NCI-H2227 treated with DMSO at 0.1 percent for 48 hours (cell line): ENCODE results near the gene COL6A2.
"Not testable (repeated sequence)": the region's sequence is repeated elsewhere in the genome, so short reads cannot be mapped to it uniquely, and the experiment has no call there.

Source experiments
- DNase-seq: peaks from one replicate; lab custom pipeline; 2025; lab: John Stamatoyannopoulos, UW

Gene COL6A2

DNA sequence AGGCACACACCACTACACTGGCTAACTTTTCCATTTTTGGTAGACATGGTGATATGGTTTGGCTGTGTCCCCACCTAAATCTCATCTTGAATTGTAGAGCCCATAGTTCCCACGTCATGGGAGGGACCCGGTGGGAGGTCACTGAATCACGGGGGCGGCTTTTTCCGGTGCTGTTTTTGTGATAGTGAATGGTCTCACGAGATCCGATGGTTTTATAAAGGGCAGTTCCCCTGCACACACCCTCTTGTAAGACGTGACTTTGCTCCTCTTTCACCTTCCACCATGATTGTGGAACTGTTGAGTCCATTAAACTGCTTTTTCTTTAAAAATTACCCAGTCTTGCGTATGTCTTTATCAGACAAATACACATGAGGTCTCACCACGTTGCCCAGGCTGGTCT lies 58.8 kb downstream of the COL6A2 start:
- DNase-seq = no peak

DNA sequence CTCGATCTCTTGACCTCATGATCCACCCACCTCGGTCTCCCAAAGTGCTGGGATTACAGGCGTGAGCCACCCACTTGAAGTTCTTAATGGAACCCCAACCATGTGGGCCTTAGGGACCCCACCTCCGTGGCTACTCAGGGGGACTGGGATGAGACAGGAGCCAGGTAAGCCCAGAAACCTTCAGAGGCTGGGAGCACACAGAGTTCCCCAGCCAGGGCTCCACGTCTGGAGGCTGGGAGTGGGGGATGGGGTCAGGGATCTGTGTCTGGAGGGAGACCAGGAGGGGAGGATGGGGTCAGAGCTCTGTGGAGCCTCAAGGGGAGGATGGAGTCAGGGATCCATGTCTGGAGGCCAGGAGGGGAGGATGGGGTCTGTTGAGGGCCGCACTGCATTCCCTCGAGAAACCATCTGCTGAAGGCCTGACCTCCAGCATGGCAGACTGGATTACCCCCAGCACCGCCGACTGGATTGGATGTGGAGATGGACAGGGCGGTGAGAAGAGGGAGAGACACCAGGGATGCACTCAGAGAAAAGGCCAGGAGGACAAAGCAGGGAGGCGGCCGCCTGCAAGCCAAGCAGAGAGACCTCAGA lies 59.6 kb downstream of the COL6A2 start:
- no peak for DNase-seq

DNA sequence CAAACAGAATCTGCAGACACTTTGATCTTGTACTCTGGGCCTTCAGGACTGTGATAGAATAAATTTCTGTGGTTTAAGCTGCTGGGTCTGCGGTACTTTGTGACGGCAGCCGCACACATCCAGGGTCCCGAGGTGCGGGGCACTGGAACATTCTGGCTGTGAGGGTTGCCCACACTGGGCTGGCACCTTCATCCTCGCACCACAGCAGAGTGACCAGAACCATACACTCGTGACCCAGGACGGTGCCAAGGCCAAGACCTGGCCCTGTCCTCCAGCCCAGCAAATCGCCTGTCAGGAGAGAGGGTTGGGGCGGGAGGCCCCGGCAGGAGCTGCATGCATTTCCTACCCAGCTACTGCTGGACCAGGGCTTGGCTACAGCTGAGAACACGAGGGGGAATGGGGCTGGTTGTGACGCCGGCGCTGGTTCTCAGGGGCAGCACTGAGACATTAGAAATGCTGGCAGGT lies 60.1 kb downstream of the COL6A2 start:
- DNase-seq = no peak

DNA sequence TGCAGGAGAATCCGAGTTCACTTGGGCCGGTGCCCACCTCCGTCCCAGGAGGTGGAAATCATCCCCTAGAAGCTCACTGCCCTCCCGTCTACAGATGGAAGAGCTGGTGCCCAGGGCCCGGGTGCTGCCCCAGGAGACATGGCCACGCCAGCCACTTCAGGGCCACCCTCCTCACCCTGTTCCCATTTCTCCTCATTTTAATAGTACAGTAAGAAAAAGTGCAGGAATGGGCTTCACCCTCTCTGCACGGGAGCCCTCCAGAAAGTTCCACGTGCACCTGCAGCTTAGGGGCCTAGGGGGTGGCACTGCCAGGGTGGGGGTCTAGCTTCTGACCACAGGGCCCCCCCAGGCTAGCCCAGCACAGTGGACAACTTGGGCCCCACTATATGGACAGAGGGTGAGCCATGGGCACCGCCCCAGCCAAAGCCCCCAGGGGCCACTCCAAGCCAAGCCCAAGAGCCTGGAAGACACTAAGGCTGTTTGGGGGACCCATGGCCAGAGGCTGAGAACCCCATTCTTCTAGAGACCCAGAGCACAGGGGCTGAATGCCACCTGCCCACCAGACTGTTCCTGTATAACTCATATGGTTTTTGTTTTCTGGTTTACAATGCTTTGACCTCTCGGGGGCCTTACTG lies 60.9 kb downstream of the COL6A2 start:
- no peak for DNase-seq

DNA sequence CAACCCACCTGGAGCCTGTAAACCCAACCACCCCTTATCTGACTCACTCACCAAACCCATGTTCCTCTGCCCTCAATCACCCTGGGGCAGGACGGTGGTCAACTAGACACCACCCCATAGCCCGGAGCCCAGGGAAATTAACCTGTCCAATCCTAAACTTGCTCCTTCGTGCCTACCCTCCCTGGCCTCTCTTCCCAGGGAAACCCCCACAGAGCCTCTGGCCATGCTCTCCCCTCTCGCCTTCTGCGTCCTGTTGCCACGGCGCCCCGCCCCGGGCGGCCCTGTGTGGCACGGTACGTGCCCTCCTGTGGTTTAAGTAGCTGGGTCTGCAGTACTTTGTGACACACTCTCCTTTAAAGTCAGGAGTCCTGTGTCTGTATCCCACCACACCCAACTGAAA lies 61.5 kb downstream of the COL6A2 start:
- DNase-seq = no peak

DNA sequence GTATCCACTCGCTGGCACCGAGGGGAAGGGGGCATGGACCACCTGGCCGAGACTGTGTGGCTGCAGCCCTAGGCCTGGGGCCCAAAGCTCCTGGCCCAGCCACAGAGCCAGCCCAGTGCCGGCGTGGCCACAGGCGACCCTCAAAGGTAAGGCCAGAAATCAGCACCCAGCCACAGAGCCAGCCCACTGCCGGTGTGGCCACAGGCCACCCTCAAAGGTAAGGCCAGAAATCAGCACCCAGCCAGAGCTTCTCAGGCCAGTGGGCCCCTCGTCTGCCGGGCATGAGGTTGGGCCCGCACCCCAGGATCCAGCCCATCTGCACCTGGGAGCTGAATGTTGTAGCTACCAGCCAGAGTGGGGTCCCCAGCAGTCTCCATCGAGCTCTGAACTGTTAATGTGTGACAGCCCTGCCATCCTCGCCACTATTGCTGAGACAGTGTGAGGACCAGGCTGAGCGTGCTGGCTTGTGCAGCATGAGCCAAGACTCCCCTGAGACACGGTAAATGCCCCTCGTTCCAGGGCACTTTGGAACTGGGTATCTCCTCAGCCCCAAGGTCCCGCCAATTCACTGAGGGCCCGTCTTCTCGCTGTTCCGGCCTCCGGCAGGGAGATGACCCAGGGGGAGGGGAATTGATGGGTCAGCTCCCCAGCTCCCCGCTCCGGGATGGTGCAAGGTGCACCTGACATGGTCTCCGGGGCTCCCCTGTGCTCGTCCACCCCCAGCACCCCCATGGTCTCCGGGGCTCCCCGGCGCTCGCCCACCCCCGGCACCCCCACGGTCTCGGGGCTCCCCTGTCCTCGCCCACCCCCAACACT lies 62.1 kb downstream of the COL6A2 start:
- no peak for DNase-seq

DNA sequence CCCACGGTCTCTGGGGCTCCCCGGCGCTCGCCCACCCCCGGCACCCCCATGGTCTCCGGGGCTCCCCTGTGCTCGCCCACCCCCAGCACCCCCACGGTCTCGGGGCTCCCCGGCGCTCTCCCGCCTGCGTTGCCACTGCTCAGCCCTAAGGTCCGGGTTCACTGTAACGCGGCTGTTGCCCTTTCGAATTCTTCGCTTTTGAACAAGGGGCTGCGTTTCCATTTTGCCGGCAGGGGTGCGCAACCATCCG lies 62.7 kb downstream of the COL6A2 start:
- DNase-seq = no peak

DNA sequence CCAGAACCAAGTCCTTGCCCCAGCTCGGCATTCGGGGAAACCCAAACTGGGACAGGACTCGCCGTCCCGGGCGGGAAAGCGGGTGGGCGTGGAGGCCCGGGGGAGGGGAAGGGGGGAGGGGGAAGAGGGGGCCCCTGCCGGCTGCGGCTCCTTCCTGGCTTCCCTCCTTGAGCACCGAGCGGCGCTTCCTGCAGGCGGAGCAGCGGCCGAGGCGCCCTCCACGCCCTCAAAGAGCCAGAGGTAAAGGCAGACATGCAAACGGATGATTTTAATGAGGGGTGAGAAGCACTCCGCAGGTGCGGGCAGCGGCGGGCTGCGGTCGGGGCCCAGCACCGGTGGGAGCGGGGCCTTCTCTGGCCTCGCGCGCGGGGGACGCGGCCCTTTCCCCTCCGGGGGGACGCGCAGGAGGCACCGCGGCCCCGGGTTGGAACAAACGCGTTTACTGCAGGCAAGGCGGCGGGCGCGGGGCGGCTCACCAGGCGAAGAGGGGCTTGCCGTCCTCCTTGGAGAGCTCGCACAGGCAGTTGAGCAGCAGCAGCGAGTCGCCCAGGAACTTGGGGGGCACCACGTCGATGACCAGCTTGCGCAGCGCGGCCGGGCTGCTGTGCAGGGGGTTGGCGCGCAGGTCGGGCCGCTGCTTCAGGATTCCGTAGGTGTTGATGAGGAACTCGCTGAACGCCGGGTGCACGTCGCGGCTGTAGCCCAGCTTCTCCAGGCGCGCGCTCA lies 63.2 kb downstream of the COL6A2 start:
- no peak for DNase-seq

DNA sequence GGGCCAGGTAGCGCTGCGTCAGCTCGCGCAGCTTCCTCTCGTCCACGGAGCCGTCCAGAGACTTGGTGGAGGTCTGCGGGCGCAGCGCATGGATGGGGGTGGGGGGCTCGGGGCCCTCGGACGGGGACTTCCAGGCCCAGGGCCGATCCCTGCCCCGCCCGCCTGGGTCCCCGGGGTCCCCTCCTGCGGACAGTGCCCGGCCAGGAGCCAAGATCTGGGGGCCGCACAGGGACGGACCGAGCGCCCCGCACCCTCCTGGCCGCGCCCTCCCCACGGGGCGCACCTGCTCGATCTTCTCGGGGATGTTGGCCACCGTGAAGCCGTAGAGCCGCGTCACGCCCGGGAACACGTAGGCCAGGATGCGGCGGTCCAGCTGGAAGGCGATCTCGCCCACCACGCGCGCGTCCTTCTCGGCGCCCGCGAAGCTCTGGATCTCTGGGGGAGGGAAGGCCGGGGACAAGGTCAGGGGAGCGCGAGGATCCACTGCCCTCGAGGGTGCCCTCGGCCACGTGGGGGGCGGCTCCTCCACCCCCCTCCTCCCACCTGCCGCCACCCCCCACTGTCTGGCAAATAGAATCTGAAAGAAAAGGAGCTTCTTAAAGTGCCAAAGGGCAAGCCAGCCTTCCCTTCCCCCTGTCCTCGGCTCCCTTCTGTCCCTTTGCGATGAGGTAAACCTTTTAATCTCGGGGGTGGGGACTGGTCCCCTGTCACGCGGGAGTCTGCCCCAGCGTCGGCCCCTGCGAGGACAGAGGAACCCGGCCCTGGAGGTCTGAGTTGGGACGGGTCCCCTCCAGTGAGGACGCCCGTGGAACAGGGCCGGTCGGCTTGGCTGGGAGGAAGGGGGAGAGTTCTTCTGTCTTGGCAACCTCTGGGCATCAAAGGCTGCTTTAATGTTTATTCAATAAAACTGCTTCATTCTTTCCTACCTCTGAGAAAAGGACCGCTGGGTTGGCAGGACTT lies 64.0 kb downstream of the COL6A2 start:
- no peak for DNase-seq

DNA sequence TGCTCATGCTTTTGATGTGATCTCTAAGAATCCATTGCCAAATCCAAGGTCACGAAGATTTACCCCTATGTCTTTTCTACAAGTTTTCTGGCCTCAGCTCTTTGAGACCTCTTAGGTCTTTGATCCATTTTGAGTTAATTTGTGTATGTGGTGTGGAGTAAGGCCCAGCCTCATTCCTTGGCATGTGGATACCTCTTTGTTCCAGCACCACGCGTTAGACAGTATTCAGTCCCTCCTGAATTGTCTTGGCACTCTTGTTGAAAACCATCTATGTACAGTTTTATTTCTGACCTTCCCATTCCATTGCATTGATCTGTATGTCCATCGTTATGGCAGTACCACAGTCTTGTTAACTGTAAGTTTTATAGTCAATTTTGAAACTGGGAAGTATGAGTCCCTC lies 65.5 kb downstream of the COL6A2 start:
- DNase-seq = no peak

DNA sequence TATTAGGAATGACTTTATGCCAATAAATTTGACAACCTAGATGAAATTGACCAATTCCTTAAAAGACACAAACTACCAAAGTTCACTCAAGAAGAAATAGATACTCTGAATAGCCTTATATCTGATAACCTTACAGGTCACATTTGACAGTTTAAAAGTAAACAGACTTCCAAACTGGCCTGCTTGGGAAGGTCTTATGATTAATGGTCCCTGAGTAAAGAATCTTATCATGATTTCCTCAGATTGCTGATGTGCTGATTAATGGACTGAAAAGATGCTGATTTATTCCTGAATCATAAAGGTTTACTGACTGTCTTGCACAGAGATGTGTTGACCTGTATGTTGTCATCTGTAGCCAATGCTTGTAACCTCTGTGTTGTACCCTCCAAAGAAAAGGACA lies 67.2 kb downstream of the COL6A2 start:
- no peak for DNase-seq

DNA sequence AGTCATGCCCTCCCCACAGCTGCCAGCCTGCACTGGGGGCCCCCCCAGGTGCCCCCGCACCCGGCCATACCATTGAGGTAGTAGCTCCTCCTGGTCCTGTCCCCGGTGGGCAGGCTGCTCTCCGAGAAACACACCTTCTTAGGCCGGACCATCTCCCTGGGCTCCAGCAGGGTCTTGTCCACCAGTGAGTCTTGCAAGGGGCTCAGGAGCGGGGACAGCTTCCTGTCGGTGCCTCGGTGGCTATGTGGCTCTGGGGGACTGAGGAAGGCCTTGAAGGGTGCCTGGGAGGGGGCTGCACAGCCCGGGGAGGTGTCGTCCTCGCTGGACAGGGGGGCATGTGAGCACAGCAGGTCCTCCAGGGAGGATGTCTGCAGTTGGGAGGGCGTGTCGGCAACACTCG lies 70.3 kb downstream of the COL6A2 start:
- no peak for DNase-seq

DNA sequence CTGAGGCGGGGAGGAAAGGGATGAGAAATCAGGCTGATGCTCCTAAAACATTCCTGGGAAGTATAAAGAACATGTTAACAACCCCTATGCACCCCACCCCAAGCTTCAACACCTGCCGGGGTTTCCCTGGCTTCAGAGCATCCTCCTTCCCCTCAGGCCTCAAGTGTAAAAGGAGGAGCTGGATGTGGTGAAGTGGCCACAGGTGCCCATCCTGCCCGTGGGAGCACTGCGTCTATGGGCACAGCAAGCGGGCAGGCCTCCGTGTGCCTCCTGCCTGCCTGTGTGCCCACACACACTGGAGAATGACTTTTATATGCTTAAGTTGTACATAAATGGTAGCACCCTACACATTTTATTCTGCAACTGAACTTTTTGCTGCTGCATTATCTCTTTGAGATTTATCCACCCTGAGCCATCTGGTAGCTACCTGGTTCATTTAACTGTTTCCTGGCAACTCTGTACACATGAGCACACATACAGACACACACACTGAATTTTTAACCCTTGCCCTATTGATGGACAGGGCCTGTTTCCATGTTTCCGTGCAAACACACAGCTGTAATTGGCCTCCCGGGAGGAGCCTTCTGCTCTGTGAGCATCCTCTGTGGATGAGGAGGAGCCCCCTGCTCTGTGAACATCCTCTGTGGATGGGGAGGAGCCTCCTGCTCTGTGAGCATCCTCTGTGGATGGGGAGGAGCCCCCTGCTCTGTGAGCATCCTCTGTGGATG lies 70.9 kb downstream of the COL6A2 start:
- DNase-seq = no peak

DNA sequence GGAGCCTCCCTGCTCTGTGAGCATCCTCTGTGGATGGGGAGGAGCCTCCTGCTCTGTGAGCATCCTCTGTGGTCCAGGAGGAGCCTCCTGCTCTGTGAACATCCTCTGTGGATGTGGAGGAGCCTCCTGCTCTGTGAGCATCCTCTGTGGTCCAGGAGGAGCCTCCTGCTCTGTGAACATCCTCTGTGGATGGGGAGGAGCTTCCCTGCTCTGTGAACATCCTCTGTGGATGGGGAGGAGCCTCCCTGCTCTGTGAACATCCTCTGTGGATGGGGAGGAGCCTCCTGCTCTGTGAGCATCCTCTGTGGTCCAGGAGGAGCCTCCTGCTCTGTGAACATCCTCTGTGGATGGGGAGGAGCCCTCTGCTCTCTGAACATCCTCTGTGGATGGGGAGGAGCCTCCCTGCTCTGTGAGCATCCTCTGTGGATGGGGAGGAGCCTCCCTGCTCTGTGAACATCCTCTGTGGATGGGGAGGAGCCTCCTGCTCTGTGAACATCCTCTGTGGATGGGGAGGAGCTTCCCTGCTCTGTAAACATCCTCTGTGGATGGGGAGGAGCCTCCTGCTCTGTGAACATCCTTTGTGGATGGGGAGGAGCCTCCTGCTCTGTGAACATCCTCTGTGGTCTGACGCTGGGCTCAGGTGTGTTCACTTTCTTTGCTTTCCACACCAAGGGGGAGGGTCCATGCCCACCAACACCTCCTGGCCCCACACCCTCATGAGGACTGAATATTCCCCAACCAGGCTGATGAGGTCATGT lies 72.7 kb downstream of the COL6A2 start:
- DNase-seq = not testable (repeated sequence)

DNA sequence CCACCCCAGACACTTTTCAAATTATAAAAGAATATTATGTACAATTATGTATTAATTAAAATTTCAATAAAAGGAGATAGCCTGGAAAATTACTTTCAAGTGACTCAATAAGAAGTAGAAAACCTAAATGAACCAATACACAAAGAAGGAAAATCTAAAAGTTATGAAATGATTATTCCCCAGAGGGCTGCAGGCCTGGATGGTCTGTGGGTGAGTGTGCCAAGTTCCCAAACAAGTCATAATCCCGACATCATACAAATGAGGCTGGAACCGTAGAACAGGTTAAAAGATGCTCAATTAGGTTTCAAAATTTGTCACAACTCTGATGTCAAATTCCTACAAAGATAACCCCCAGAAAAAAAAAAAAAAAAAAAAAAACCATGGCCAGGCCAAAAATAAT lies 73.7 kb downstream of the COL6A2 start:
- no peak for DNase-seq

DNA sequence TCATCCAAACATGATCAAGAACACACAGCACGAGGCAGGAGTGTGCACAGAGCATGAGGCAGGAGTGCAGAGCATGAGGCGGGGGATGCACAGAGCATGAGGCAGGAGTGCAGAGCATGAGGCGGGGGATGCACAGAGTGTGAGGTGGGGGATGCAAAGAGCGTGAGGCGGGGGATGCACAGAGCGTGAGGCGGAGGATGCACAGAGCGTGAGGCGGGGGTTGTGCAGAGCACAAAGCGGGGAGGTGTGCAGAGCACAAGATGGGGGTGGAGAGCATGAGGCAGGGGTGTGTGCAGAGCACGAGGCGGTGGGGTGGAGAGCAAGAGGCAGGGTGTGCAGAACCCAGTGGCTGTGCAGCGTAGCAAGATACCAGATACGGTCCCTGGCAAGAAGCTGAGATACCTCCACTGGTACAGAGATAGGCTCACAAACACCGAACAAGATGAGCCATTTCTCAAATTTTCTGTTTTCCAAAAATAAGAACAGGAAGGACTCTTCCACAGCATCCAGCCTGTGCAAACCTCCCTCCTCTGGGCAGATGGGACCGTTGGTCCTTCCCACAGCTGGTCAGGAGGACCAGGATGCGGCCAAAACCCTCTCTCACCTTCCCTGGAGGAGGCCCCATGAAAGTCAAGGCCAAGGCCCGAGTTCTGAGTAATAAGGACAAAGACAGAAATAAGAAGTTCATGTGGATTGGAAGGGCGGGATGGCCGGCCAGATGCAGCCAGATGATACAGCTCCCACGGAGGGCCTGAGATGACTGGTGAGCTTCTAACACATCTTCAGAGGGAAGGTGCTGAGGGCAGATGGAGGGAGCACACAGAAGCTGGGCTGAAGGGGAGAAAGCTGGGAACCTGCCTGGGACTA lies 74.3 kb downstream of the COL6A2 start:
- no peak for DNase-seq

DNA sequence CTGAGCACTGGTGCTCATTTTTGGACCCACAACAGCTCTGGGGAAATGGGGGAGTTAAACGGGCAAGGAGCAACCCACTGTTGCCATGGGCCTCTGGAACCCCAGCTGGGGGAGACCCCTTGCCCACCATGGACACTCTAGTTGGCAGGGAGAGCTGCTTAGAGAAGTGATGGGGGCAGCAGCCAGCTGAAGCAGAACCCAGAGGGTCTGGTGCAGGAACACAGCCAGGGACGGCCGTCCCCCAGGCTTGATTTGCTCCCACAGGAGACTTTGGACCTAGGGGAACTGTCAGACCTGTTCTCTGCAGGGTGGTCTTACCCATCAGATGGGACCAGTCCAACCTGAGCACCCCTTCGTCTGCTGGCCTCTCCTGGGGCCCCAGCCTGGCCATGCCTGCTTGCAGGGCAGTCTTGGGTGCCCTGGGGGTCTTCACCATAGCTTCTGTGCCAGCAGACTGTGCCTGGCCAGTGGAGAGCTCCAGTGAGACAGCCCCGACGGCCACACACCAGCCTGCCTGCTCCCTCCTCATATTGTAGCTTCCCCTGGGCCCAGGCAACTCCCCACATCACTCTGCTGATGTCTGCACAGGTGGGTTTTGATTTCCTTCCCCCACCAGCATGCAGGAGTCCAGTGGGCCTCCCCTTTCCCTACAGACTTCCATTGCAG lies 75.1 kb downstream of the COL6A2 start:
- no peak for DNase-seq

DNA sequence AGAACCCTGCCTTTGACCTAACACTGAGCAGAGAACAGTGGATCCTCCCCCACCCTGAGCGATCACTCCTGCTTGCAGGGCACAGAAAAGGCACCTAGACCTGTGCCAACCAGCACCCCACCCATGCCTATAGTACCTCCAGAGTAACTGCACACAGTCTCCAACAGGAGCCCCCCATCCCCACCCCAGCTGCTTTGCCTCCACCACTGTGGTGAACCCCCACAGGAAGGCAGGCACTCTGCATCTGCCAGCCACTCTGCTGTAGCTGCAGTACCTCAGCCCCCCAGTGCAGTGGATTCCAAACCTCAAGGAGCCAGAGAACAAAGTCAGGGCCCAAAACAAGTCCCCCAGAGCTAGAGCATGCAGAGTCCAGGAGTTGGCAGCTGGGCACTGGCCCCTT lies 75.7 kb downstream of the COL6A2 start:
- DNase-seq = no peak
